Esophagus mucosa (tissue), 1 donor: Measurements from ENCODE around the gene FN3K. TPM values are rescaled to one million over a fixed set of nuclear protein-coding genes. Genes with fewer than 3 reads are reported as not detected.

ENCODE experiments used
- ATAC-seq: fragments of 200-7000 bp; cut with Tn5 transposase; one replicate; pipeline ENCODE4 v1.9.1; 2020
- total RNA-seq: library from RNA; stranded (reverse); gene quantifications from one replicate; pipeline ENCODE4 v1.2.4, GENCODE V29; 2023
- donor health status: DM: yes; HTN: yes; CAD: no.

Gene FN3K
- total RNA-seq, 1 donor from 2014 or later: 3.2 TPM

GRCh38 chr17:82703935-82704865, 31.2 kb upstream of the FN3K start:
- ATAC-seq: no peak

GRCh38 chr17:82704886-82705285, 30.5 kb upstream of the FN3K start:
- ATAC-seq: no peak

GRCh38 chr17:82705756-82706155, 29.7 kb upstream of the FN3K start:
- no peak for ATAC-seq

- no peak for ATAC-seq
Measured at GRCh38 chr17:82709024-82709675, 26.3 kb upstream of the FN3K start.

GRCh38 chr17:82709676-82710498, 25.5 kb upstream of the FN3K start:
- ATAC-seq: no peak

GRCh38 chr17:82710499-82711232, 24.7 kb upstream of the FN3K start:
- no peak for ATAC-seq

GRCh38 chr17:82713071-82713723, 22.2 kb upstream of the FN3K start:
- no peak for ATAC-seq

GRCh38 chr17:82716203-82717010, 19.0 kb upstream of the FN3K start, which contains the start of gene FN3KRP:
TSS of gene FN3KRP (plus strand) at chr17:82716706. CDS start at chr17:82716756, 50 bp downstream.
- ATAC-seq: peak; percentile 89

- no peak for ATAC-seq
Measured at GRCh38 chr17:82718986-82719685, 16.3 kb upstream of the FN3K start.

GRCh38 chr17:82720204-82720603, 15.2 kb upstream of the FN3K start:
- no peak for ATAC-seq

GRCh38 chr17:82722341-82723013, 12.9 kb upstream of the FN3K start:
- ATAC-seq: no peak

GRCh38 chr17:82723169-82723807, 12.1 kb upstream of the FN3K start:
- no peak for ATAC-seq

- ATAC-seq: no peak
Measured at GRCh38 chr17:82726427-82726826, 9.0 kb upstream of the FN3K start.

GRCh38 chr17:82729479-82730260, 5.7 kb upstream of the FN3K start:
- ATAC-seq: no peak

- ATAC-seq: peak; percentile 9
Measured at GRCh38 chr17:82732118-82732743, 3.2 kb upstream of the FN3K start.

GRCh38 chr17:82736511-82737185, 1.2 kb downstream of the FN3K start:
- ATAC-seq: no peak
